ENCODE results near the gene KRTAP12-4. TPM values are rescaled to one million over a fixed set of nuclear protein-coding genes. Genes with fewer than 3 reads are reported as not detected.

Gene KRTAP12-4
- total RNA-seq, 1 experiment from 2014 or later = not detected

DNA sequence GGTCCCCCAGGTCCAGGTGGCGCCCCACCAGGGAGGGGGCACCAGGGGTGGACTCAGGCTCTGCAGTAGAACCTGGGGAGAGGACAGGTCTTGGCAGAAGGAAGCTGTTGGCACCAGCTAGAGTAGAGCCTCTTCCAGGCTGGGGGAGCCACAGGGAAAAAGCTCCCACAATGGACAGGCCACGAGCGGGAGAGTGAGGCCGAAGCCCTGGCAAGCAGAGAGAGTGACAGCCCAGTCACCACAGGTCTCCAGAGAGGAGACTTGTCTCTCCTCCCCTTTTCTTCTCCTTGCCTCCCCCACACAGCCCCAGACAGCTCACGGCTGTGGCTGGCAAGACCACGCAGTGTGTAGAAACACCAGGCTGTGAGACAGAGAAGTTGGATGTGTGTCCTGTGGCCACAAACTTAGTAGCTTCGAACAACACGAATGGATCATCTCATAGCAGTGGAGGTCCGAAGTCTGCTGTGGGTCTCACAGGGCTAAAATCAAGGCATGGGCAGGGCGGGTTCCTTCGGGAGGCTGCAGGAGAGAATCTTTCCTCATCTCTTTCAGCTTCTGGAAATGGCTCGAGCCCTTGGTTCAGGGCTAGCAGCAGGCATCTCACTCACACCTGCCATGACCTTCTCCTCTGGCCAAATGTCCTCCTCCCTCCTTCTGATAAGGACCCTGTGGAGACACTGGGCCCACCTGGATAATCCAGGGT, 3.3 kb downstream of the KRTAP12-4 start:
- POLR2A ChIA-PET (ENCODE audit: unreplicated experiment) = interaction anchor here (0.7 kb wide), 1 partner anchor 507 kb away, joined by 5 read pairs; no protein-coding TSS in a partner anchor
- intact Hi-C loops (cut with micrococcal nuclease; ENCODE audit: unreplicated experiment) = no loop called here
- TF ChIP-seq EZH2 (IDR thresholded peaks at IDR 0.05; ENCODE audit: low read depth) = no peak
- TF ChIP-seq, protein P1, sequence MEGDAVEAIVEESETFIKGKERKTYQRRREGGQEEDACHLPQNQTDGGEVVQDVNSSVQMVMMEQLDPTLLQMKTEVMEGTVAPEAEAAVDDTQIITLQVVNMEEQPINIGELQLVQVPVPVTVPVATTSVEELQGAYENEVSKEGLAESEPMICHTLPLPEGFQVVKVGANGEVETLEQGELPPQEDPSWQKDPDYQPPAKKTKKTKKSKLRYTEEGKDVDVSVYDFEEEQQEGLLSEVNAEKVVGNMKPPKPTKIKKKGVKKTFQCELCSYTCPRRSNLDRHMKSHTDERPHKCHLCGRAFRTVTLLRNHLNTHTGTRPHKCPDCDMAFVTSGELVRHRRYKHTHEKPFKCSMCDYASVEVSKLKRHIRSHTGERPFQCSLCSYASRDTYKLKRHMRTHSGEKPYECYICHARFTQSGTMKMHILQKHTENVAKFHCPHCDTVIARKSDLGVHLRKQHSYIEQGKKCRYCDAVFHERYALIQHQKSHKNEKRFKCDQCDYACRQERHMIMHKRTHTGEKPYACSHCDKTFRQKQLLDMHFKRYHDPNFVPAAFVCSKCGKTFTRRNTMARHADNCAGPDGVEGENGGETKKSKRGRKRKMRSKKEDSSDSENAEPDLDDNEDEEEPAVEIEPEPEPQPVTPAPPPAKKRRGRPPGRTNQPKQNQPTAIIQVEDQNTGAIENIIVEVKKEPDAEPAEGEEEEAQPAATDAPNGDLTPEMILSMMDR (conservative IDR thresholded peaks at IDR 0.05) = no peak
- Histone ChIP-seq H3K4me1 (replicated peaks; ENCODE audit: insufficient read depth) (no peaks in the 10 kb centered on the region), H3K27me3 (ENCODE audit: insufficient read depth, low read depth) (peaks cover 80% of the 10 kb centered on the region), H3K36me3 (ENCODE audit: low read depth) (no peaks in the 10 kb centered on the region), H2AFZ (no peak overlapping the region), H3K9me2 (ENCODE audit: insufficient read depth) (no peaks in the 10 kb centered on the region), H4K20me1 (ENCODE audit: insufficient read depth) (no peaks in the 10 kb centered on the region), H3K4me3 (no peak overlapping the region), H3K27ac (no peak overlapping the region), H3K4me2 (no peak overlapping the region), H3K9me3 (ENCODE audit: insufficient read depth, low read depth) (no peaks in the 10 kb centered on the region), H3F3A (ENCODE audit: insufficient read depth, low read depth) (no peaks in the 10 kb centered on the region), H3K79me2 (ENCODE audit: low read depth) (no peaks in the 10 kb centered on the region)
- CTCF ChIA-PET = no interaction called here
- DNase-seq = no peak
- BruUV-seq (replicated peaks) = no TSS peak

DNA sequence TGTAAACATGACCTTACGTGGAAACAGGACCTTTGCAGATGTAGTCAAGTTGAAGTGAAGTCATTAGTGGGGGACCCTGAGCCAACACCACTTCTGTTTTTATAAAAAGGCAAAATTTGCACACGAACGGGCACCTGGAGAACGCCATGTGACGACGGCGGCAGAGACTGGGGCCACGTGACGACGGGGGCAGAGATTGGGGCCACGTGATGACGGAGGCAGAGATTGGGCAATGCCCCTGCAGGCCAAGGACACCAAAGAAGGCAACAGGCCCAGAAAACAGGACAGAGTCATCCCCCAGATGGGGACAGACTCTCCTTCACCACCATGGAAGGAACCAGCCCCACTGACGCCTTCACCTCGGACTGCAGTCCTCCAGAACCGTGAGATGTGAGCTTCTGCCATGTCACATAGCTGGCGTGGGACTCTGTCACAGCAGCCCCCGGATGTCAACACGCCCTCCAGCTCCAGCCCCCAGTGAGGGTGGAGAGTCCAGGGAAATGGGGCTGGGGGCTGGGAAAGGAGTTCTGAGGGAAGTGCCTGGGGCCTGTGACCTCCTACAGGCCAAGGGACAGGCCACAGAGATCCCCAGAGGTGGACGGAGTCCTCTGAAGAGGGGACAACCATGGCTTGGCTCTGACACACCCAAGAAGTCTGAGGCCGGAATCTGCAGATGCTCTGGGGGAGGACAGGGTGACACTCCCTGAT, 4.0 kb downstream of the KRTAP12-4 start:
- no peak for DNase-seq
- no peaks in the 10 kb centered on the region for H3K9me2 ChIP-seq (ENCODE audit: insufficient read depth)
- no peaks in the 10 kb centered on the region for H3K9me3 ChIP-seq (ENCODE audit: insufficient read depth, low read depth)
- intact Hi-C loops (cut with micrococcal nuclease; ENCODE audit: unreplicated experiment) = no loop called here
- no peaks in the 10 kb centered on the region for H3K4me1 ChIP-seq (replicated peaks; ENCODE audit: insufficient read depth)
- H2AFZ ChIP-seq = no peak overlapping the region
- H3K27ac ChIP-seq = no peak overlapping the region
- ChIA-PET CTCF (no interaction called here), POLR2A (ENCODE audit: unreplicated experiment) (interaction anchor here (0.7 kb wide), 1 partner anchor 508 kb away, joined by 5 read pairs; no protein-coding TSS in a partner anchor)
- no peak overlapping the region for H3K4me2 ChIP-seq
- peaks cover 77% of the 10 kb centered on the region for H3K27me3 ChIP-seq (ENCODE audit: insufficient read depth, low read depth)
- no peak for TF ChIP-seq EZH2 (IDR thresholded peaks at IDR 0.05; ENCODE audit: low read depth)
- TF ChIP-seq, protein P1 (conservative IDR thresholded peaks at IDR 0.05) = no peak
- BruUV-seq (replicated peaks) = no TSS peak
- no peaks in the 10 kb centered on the region for H4K20me1 ChIP-seq (ENCODE audit: insufficient read depth)
- no peaks in the 10 kb centered on the region for H3K36me3 ChIP-seq (ENCODE audit: low read depth)
- H3F3A ChIP-seq (ENCODE audit: insufficient read depth, low read depth) = no peaks in the 10 kb centered on the region
- H3K4me3 ChIP-seq = no peak overlapping the region
- H3K79me2 ChIP-seq (ENCODE audit: low read depth) = no peaks in the 10 kb centered on the region

DNA sequence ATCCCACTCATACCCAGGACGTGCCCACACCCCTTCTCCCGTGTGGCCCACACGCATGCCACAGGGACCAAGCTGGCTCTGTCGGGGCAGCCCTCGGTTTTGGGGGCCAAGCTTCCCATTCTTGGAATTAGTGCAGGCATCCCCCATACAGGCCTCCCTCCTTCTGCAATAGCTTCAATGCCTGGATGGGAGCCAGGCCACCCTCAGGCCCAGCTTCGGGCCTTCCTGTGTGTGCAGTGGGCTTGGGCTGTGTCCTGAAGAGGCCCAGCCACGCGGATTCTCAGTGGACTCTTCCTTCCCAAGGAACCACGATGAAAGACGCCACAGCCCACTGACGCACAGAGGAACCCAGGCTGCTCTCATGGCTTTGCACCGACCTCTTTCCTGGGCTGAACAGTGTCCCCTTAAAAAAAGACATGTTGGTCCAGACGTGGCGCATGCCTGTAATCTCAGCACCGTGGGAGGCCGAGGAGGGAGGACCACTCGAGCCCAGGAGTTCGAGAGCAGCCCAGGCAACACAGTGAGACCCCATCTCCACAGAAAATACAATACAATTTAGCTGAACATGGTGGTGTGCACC, 4.8 kb downstream of the KRTAP12-4 start:
- Histone ChIP-seq H3K4me2 (no peak overlapping the region), H3K9me2 (ENCODE audit: insufficient read depth) (no peaks in the 10 kb centered on the region), H3K79me2 (ENCODE audit: low read depth) (no peaks in the 10 kb centered on the region), H3K27me3 (ENCODE audit: insufficient read depth, low read depth) (peaks cover 74% of the 10 kb centered on the region), H4K20me1 (ENCODE audit: insufficient read depth) (no peaks in the 10 kb centered on the region), H3K4me3 (no peak overlapping the region), H2AFZ (no peak overlapping the region), H3K9me3 (ENCODE audit: insufficient read depth, low read depth) (no peaks in the 10 kb centered on the region), H3K36me3 (ENCODE audit: low read depth) (no peaks in the 10 kb centered on the region), H3F3A (ENCODE audit: insufficient read depth, low read depth) (no peaks in the 10 kb centered on the region), H3K4me1 (replicated peaks; ENCODE audit: insufficient read depth) (no peaks in the 10 kb centered on the region), H3K27ac (no peak overlapping the region)
- intact Hi-C loops (cut with micrococcal nuclease; ENCODE audit: unreplicated experiment) = no loop called here
- no TSS peak for BruUV-seq (replicated peaks)
- ChIA-PET POLR2A (ENCODE audit: unreplicated experiment) (no interaction called here), CTCF (no interaction called here)
- no peak for DNase-seq
- no peak for TF ChIP-seq EZH2 (IDR thresholded peaks at IDR 0.05; ENCODE audit: low read depth)
- TF ChIP-seq, protein P1 (conservative IDR thresholded peaks at IDR 0.05) = no peak

All from PC-9 (cell line).